H1 (cell line): ENCODE measurements around the gene MAFG. TPM values are rescaled to one million over a fixed set of nuclear protein-coding genes. Genes with fewer than 3 reads are reported as not detected.

Source experiments
- CHD1 ChIP-seq: IDR thresholded peaks from 2 replicates; pipeline ENCODE4 v1.6.1; 2012; ENCODE audit warnings: low read depth, low read length, improper control_type of control experiment
- JUN ChIP-seq: IDR thresholded peaks from 2 replicates; pipeline ENCODE4 v1.6.1; 2011; ENCODE audit warnings: low read depth, mild to moderate bottlenecking, improper control_type of control experiment, low read length
- KDM1A ChIP-seq: fragments of 200-600, 300-600 bp; sonication (generic); IDR thresholded peaks from 2 replicates; pipeline ENCODE4 v1.7.1; 2016; ENCODE audit warnings: mild to moderate bottlenecking, low read length, borderline replicate concordance
- MAFK ChIP-seq: IDR thresholded peaks from 2 replicates; pipeline ENCODE4 v1.6.1; 2012; ENCODE audit warnings: low read depth, mild to moderate bottlenecking, improper control_type of control experiment, low read length
- NANOG ChIP-seq: IDR thresholded peaks from 2 replicates; pipeline ENCODE4 v1.6.1; 2011; ENCODE audit warnings: low read length, low read depth, mild to moderate bottlenecking, inconsistent platforms; ENCODE audit not compliant: insufficient read depth, poor library complexity, severe bottlenecking
- RNF2 ChIP-seq: fragments of 200-900, 300-1000 bp; sonication (generic); IDR thresholded peaks from 2 replicates; pipeline ENCODE4 v1.7.1; 2016; ENCODE audit warnings: borderline replicate concordance, low read depth, mild to moderate bottlenecking, antibody characterized with exemption, low read length; ENCODE audit not compliant: poor library complexity, severe bottlenecking; ENCODE audit errors: missing control alignments
- SAP30 ChIP-seq: fragments of 300-600 bp; sonication (generic); IDR thresholded peaks from 2 replicates; pipeline ENCODE4 v1.7.1; 2012; ENCODE audit warnings: low read length, moderate library complexity, mild to moderate bottlenecking, inconsistent platforms; ENCODE audit not compliant: insufficient read depth, insufficient replicate concordance
- SIX5 ChIP-seq: IDR thresholded peaks from 2 replicates; pipeline ENCODE4 v1.6.1; 2011; ENCODE audit warnings: mild to moderate bottlenecking, low read depth, low read length
- SP4 ChIP-seq: IDR thresholded peaks from 2 replicates; pipeline ENCODE4 v1.6.1; 2012; ENCODE audit warnings: low read length, inconsistent platforms
- ZNF274 ChIP-seq: IDR thresholded peaks from 2 replicates; pipeline ENCODE4 v1.7.0; 2012; ENCODE audit warnings: low read length, borderline replicate concordance; ENCODE audit errors: extremely low read depth
- polyA plus RNA-seq, 7 experiments: library from polyadenylated mRNA; depleted of rRNA in 3 of 7; stranded (reverse) in 5 of 7; unstranded in 2 of 7; fragments of >200 nt in 5 of 7; fragments of 200-250 nt in 2 of 7; gene quantifications; 1 replicate in 5 of 7; 2 replicates in 1 of 7; 4 replicates in 1 of 7; pipeline versions ENCODE4 v1.2.1 to v1.2.3, GENCODE V29; 2011 to 2013; ENCODE audit warnings: missing spikeins in 2 of 7, mixed read lengths in 2 of 7
- total RNA-seq: library from RNA; stranded (reverse); fragmentation: NEBNext Ultra II Directional; extraction: Animal tissue kit (Norgen Biotek cat#: 25700); gene quantifications from 2 replicates; pipeline ENCODE4 v1.2.1, GENCODE V29; 2021

The MAFG gene
- total and polyA plus RNA-seq, 2 of the 8 experiments (the other 6 are each of a cell fraction or from before 2014, with no cell fraction given), result 25.5 to 26.9 TPM

GRCh38 chr17:81902653-81903414, 24.7 kb downstream of the MAFG start (continued):
- TF ChIP-seq SIX5 (no peak), SAP30 (no peak), CHD1 (no peak), SP4 (no peak), ZNF274 (no peak), KDM1A (no peak), MAFK (no peak), JUN (no peak), NANOG (no peak), RNF2 (no peak)
